Cardiac muscle cell (in vitro differentiated cells and primary cell): Measurements from ENCODE around the gene SFTPB. TPM values are rescaled to one million over a fixed set of nuclear protein-coding genes. Genes with fewer than 3 reads are reported as not detected.

Source experiments
- DNase-seq, 2 donors: peaks; one replicate each; pipeline versions ENCODE4 v3.0.0 to v3.0.0-alpha.2; 2010 to 2017; ENCODE audit warnings: low read depth in 1 of 2, low spot score in 1 of 2
- H3K27ac ChIP-seq: fragments of 200-600 bp; sonication (generic); 2 replicates; pipeline ENCODE4 v1.5.1; 2016
- H3K27me3 ChIP-seq: fragments of 200-600 bp; sonication (generic); 2 replicates; pipeline ENCODE4 v1.6.0; 2016; ENCODE audit warnings: control low read depth
- H3K36me3 ChIP-seq: fragments of 200-600 bp; sonication (generic); 2 replicates; pipeline ENCODE4 v1.5.1; 2016; ENCODE audit warnings: control low read depth
- H3K4me1 ChIP-seq: fragments of 200-600 bp; sonication (generic); 2 replicates; pipeline ENCODE4 v1.8.1; 2017; ENCODE audit warnings: low read depth, mild to moderate bottlenecking, mixed run types
- H3K4me3 ChIP-seq: fragments of 200-600 bp; sonication (generic); 2 replicates; pipeline ENCODE4 v1.5.1; 2016; ENCODE audit warnings: mild to moderate bottlenecking
- H3K9me3 ChIP-seq: fragments of 200-600 bp; sonication (generic); 2 replicates; pipeline ENCODE4 v1.5.1; 2017; ENCODE audit warnings: low read depth, mild to moderate bottlenecking, control low read depth
- CTCF ChIP-seq: IDR thresholded peaks from 2 replicates; pipeline ENCODE4 v1.5.1; 2012; ENCODE audit warnings: low read depth, mild to moderate bottlenecking, low read length
- polyA plus RNA-seq: library from polyadenylated mRNA; unstranded; fragments of >200 nt; fragmentation: Nextera tagmentation; extraction: Ambion mirVana; gene quantifications from 2 replicates; pipeline ENCODE4 v1.2.1, GENCODE V29; 2016
- total RNA-seq: library from RNA; depleted of rRNA; stranded (reverse); fragments of >200 nt; gene quantifications from 2 replicates; pipeline ENCODE4 v1.2.3, GENCODE V29; 2016

SFTPB gene
- total and polyA plus RNA-seq, 2 experiments from 2014 or later: not detected

- peak in 1 of 2 donors; percentile 46 for DNase-seq
Observed at GRCh38 chr2:85709401-85709811, 41.4 kb upstream of the SFTPB start.

GRCh38 chr2:85708641-85709040 lies 40.6 kb upstream of the SFTPB start:
- H3K27ac ChIP-seq: no peak overlapping the region

More at GRCh38 chr2:85709401-85709811, 41.4 kb upstream of the SFTPB start:
- H3K27me3 ChIP-seq: peaks cover 8% of the 10 kb centered on the region
- H3K4me3 ChIP-seq: no peak overlapping the region
- H3K9me3 ChIP-seq: no peaks in the 10 kb centered on the region
- peaks cover 11% of the 10 kb centered on the region for H3K4me1 ChIP-seq
- TF ChIP-seq CTCF: no peak
- no peak overlapping the region for H3K27ac ChIP-seq
- H3K36me3 ChIP-seq: no peaks in the 10 kb centered on the region

GRCh38 chr2:85707304-85707703 lies 39.3 kb upstream of the SFTPB start:
- Histone ChIP-seq H3K27me3 (peaks cover 8% of the 10 kb centered on the region), H3K9me3 (no peaks in the 10 kb centered on the region), H3K36me3 (no peaks in the 10 kb centered on the region), H3K4me1 (peaks cover 11% of the 10 kb centered on the region), H3K4me3 (no peak overlapping the region), H3K27ac (no peak overlapping the region)
- peak; percentile 82 for TF ChIP-seq CTCF
- peak; percentile 87 to 94 for DNase-seq

More at GRCh38 chr2:85708641-85709040, 40.6 kb upstream of the SFTPB start:
- no peak for TF ChIP-seq CTCF
- DNase-seq: no peak
- peaks cover 11% of the 10 kb centered on the region for H3K4me1 ChIP-seq
- peaks cover 8% of the 10 kb centered on the region for H3K27me3 ChIP-seq
- H3K36me3 ChIP-seq: no peaks in the 10 kb centered on the region
- no peaks in the 10 kb centered on the region for H3K9me3 ChIP-seq
- H3K4me3 ChIP-seq: no peak overlapping the region

- H3K4me3 ChIP-seq: no peak overlapping the region
- H3K36me3 ChIP-seq: no peaks in the 10 kb centered on the region
- peaks cover 11% of the 10 kb centered on the region for H3K4me1 ChIP-seq
- H3K9me3 ChIP-seq: no peaks in the 10 kb centered on the region
- no peak for DNase-seq
- no peak for TF ChIP-seq CTCF
- H3K27ac ChIP-seq: no peak overlapping the region
- H3K27me3 ChIP-seq: peaks cover 8% of the 10 kb centered on the region
Observed at GRCh38 chr2:85706599-85707296, 38.7 kb upstream of the SFTPB start.

GRCh38 chr2:85706063-85706462 lies 38.1 kb upstream of the SFTPB start:
- TF ChIP-seq CTCF: no peak
- Histone ChIP-seq H3K9me3 (no peaks in the 10 kb centered on the region), H3K27ac (no peak overlapping the region), H3K4me1 (peaks cover 10% of the 10 kb centered on the region), H3K36me3 (no peaks in the 10 kb centered on the region), H3K27me3 (peaks cover 8% of the 10 kb centered on the region), H3K4me3 (no peak overlapping the region)
- no peak for DNase-seq
